Rectal smooth muscle tissue (tissue), 1 donor: Measurements from ENCODE around the gene CFAP20.

Experiments used
- H3K27ac ChIP-seq: one replicate; pipeline ENCODE4 v1.7.0; 2013; ENCODE audit warnings: low read depth, low read length, inconsistent platforms
- H3K27me3 ChIP-seq: one replicate; pipeline ENCODE4 v1.7.0; 2013; ENCODE audit warnings: low read length; ENCODE audit not compliant: control insufficient read depth, insufficient read depth
- H3K36me3 ChIP-seq: one replicate; pipeline ENCODE4 v1.7.0; 2013; ENCODE audit warnings: low read length; ENCODE audit not compliant: control insufficient read depth, insufficient read depth
- H3K4me1 ChIP-seq: one replicate; pipeline ENCODE4 v1.7.0; 2013; ENCODE audit warnings: low read length; ENCODE audit not compliant: control insufficient read depth, insufficient read depth
- H3K4me3 ChIP-seq: one replicate; pipeline ENCODE4 v1.7.0; 2013; ENCODE audit warnings: low read length
- H3K9ac ChIP-seq: one replicate; pipeline ENCODE4 v1.7.0; 2013; ENCODE audit warnings: low read length

CFAP20 gene

GRCh38 chr16:58129097-58129936 lies at the start of gene CFAP20:
TSS of gene CFAP20 (minus strand) at chr16:58129381. CDS start at chr16:58129115, 266 bp downstream.
- Histone ChIP-seq H3K4me1 (peaks cover 21% of the 10 kb centered on the region), H3K4me3 (peak within 1 kb of the TSS; percentile 97), H3K27me3 (no peaks in the 10 kb centered on the region), H3K9ac (peak within 1 kb of the TSS; percentile 57), H3K27ac (peak within 1 kb of the TSS; percentile 85), H3K36me3 (no peaks in the 10 kb centered on the region)

- Histone ChIP-seq H3K4me3 (no peak overlapping the region), H3K36me3 (peaks cover 16% of the 10 kb centered on the region), H3K27ac (no peak overlapping the region), H3K27me3 (no peaks in the 10 kb centered on the region), H3K9ac (no peak overlapping the region), H3K4me1 (no peaks in the 10 kb centered on the region)
Observed at GRCh38 chr16:58177353-58177710, 48.2 kb upstream of the CFAP20 start.

- H3K36me3 ChIP-seq = peaks cover 16% of the 10 kb centered on the region
- no peak overlapping the region for H3K4me3 ChIP-seq
- H3K9ac ChIP-seq = no peak overlapping the region
- no peak overlapping the region for H3K27ac ChIP-seq
- no peaks in the 10 kb centered on the region for H3K27me3 ChIP-seq
- no peaks in the 10 kb centered on the region for H3K4me1 ChIP-seq
Observed at GRCh38 chr16:58176608-58177352, 47.6 kb upstream of the CFAP20 start.

- peaks cover 29% of the 10 kb centered on the region for H3K36me3 ChIP-seq
- no peaks in the 10 kb centered on the region for H3K27me3 ChIP-seq
- H3K27ac ChIP-seq = no peak overlapping the region
- H3K4me1 ChIP-seq = no peaks in the 10 kb centered on the region
- no peak overlapping the region for H3K9ac ChIP-seq
- no peak overlapping the region for H3K4me3 ChIP-seq
Observed at GRCh38 chr16:58170223-58170622, 41.0 kb upstream of the CFAP20 start.

GRCh38 chr16:58160855-58161254 lies 31.7 kb upstream of the CFAP20 start:
- Histone ChIP-seq H3K4me1 (no peaks in the 10 kb centered on the region), H3K4me3 (no peak overlapping the region), H3K27me3 (no peaks in the 10 kb centered on the region), H3K27ac (no peak overlapping the region), H3K36me3 (peaks cover 29% of the 10 kb centered on the region), H3K9ac (no peak overlapping the region)

GRCh38 chr16:58158725-58159124 lies 29.5 kb upstream of the CFAP20 start:
- Histone ChIP-seq H3K4me3 (no peak overlapping the region), H3K4me1 (no peaks in the 10 kb centered on the region), H3K27me3 (no peaks in the 10 kb centered on the region), H3K9ac (no peak overlapping the region), H3K36me3 (peaks cover 21% of the 10 kb centered on the region), H3K27ac (no peak overlapping the region)

GRCh38 chr16:58157951-58158540 lies 28.9 kb upstream of the CFAP20 start:
- Histone ChIP-seq H3K4me3 (no peak overlapping the region), H3K36me3 (peaks cover 18% of the 10 kb centered on the region), H3K4me1 (no peaks in the 10 kb centered on the region), H3K9ac (no peak overlapping the region), H3K27ac (no peak overlapping the region), H3K27me3 (no peaks in the 10 kb centered on the region)

- H3K9ac ChIP-seq = no peak overlapping the region
- H3K27ac ChIP-seq = no peak overlapping the region
- H3K27me3 ChIP-seq = no peaks in the 10 kb centered on the region
- H3K4me3 ChIP-seq = no peak overlapping the region
- H3K4me1 ChIP-seq = no peaks in the 10 kb centered on the region
- H3K36me3 ChIP-seq = peaks cover 13% of the 10 kb centered on the region
Observed at GRCh38 chr16:58157239-58157638, 28.1 kb upstream of the CFAP20 start.

GRCh38 chr16:58155839-58156238 lies 26.7 kb upstream of the CFAP20 start:
- Histone ChIP-seq H3K27me3 (no peaks in the 10 kb centered on the region), H3K36me3 (peaks cover 5% of the 10 kb centered on the region), H3K4me1 (no peaks in the 10 kb centered on the region), H3K27ac (no peak overlapping the region), H3K4me3 (no peak overlapping the region), H3K9ac (no peak overlapping the region)

GRCh38 chr16:58154345-58154744 lies 25.2 kb upstream of the CFAP20 start:
- no peak overlapping the region for H3K9ac ChIP-seq
- H3K4me1 ChIP-seq = no peaks in the 10 kb centered on the region
- H3K27me3 ChIP-seq = no peaks in the 10 kb centered on the region
- no peak overlapping the region for H3K27ac ChIP-seq
- peaks cover 2% of the 10 kb centered on the region for H3K36me3 ChIP-seq
- H3K4me3 ChIP-seq = no peak overlapping the region

GRCh38 chr16:58152246-58152868 lies 23.2 kb upstream of the CFAP20 start:
- no peaks in the 10 kb centered on the region for H3K4me1 ChIP-seq
- H3K36me3 ChIP-seq = no peaks in the 10 kb centered on the region
- H3K4me3 ChIP-seq = no peak overlapping the region
- H3K9ac ChIP-seq = no peak overlapping the region
- no peak overlapping the region for H3K27ac ChIP-seq
- H3K27me3 ChIP-seq = no peaks in the 10 kb centered on the region

GRCh38 chr16:58148526-58148925 lies 19.3 kb upstream of the CFAP20 start:
- H3K4me1 ChIP-seq = no peaks in the 10 kb centered on the region
- no peak overlapping the region for H3K4me3 ChIP-seq
- H3K36me3 ChIP-seq = no peaks in the 10 kb centered on the region

More at GRCh38 chr16:58148526-58148925, 19.3 kb upstream of the CFAP20 start:
- H3K27me3 ChIP-seq = no peaks in the 10 kb centered on the region
- H3K27ac ChIP-seq = no peak overlapping the region
- H3K9ac ChIP-seq = no peak overlapping the region
